HepG2 (cell line): Measurements from ENCODE around the gene FAM168A. TPM values are rescaled to one million over a fixed set of nuclear protein-coding genes. Genes with fewer than 3 reads are reported as not detected.

Experiments
- ATAC-seq: fragments of 200-7000 bp; cut with Tn5 transposase; 3 replicates; pipeline ENCODE4 v1.9.1; 2020; ENCODE audit warnings: mild to moderate bottlenecking, moderate library complexity
- BruUV-seq: library from RNA; stranded (reverse); fragments of 400-500 nt; replicated peaks from 2 replicates; lab custom pipeline; 2021; lab: Mats Ljungman, UMichigan
- CTCF ChIA-PET: fragments of 300-600 bp; formaldehyde crosslinking; extraction: SDS; loops from one replicate; lab custom pipeline; 2021; ENCODE audit warnings: low total read pairs, inconsistent platforms, low intra/inter-chr PET ratio; lab: Yijun Ruan, JAX
- POLR2A ChIA-PET: fragments of 350-600 bp; sonication (Branson Sonifier 250); formaldehyde crosslinking; loops from one replicate; lab custom pipeline; 2020; ENCODE audit warnings: antibody characterized with exemption, inconsistent platforms; lab: Yijun Ruan, JAX
- DNase-seq: peaks from one replicate; pipeline ENCODE4 v3.0.0-alpha.2; 2015; ENCODE audit warnings: low spot score
- FAIRE-seq: peaks from 3 replicates; lab custom pipeline; 2011; peaks lifted over from hg19 to GRCh38; lab: Jason Lieb, UNC
- H2AFZ ChIP-seq: one replicate; pipeline ENCODE4 v1.6.1; 2011; ENCODE audit warnings: low read length, inconsistent platforms
- H3K27ac ChIP-seq: fragments of 300-600 bp; 3 replicates; pipeline ENCODE4 v1.8.0; 2011; ENCODE audit warnings: mixed run types, mild to moderate bottlenecking, mixed read lengths, low read length, inconsistent platforms; ENCODE audit not compliant: insufficient read depth; ENCODE audit errors: extremely low read length
- H3K27me3 ChIP-seq, 2 experiments: fragments of 200-600 bp in 1 of 2; 2 replicates in 1 of 2; 3 replicates in 1 of 2; pipeline versions ENCODE4 v1.6.0 to v1.8.0; 2011; ENCODE audit warnings: low read length in 2 of 2, mild to moderate bottlenecking in 2 of 2, moderate library complexity in 2 of 2, inconsistent platforms in 1 of 2; ENCODE audit not compliant: insufficient read depth in 2 of 2, control insufficient read depth in 1 of 2
- H3K36me3 ChIP-seq, 2 experiments: fragments of 200-600 bp in 1 of 2; replicated peaks in 1 of 2; 2 replicates in 1 of 2; 3 replicates in 1 of 2; pipeline versions ENCODE4 v1.5.1 to v1.8.0; 2011; ENCODE audit warnings: low read length in 2 of 2, inconsistent platforms in 1 of 2; ENCODE audit not compliant: insufficient read depth in 2 of 2, control insufficient read depth in 1 of 2
- H3K4me1 ChIP-seq: 2 replicates; pipeline ENCODE4 v1.5.1; 2012; ENCODE audit warnings: low read length, inconsistent platforms; ENCODE audit not compliant: insufficient read depth
- H3K4me2 ChIP-seq: 2 replicates; pipeline ENCODE4 v1.6.0; 2011; ENCODE audit warnings: low read depth, low read length, inconsistent platforms
- H3K4me3 ChIP-seq, 3 experiments: fragments of 200-600 bp in 1 of 3; sonication (generic), shearing (Covaris generic) in 1 of 3; replicated peaks in 1 of 3; 2 replicates each; pipeline ENCODE4 v1.5.1; 2011 to 2016; ENCODE audit warnings: low read length in 3 of 3, inconsistent platforms in 2 of 3, low read depth in 2 of 3, mild to moderate bottlenecking in 2 of 3, control low read depth in 1 of 3, mixed read lengths in 1 of 3; ENCODE audit not compliant: insufficient read depth in 1 of 3
- H3K79me2 ChIP-seq: one replicate; pipeline ENCODE4 v1.6.1; 2011; ENCODE audit warnings: low read length, inconsistent platforms; ENCODE audit not compliant: insufficient read depth
- H3K9ac ChIP-seq: 2 replicates; pipeline ENCODE4 v1.6.0; 2011; ENCODE audit warnings: mild to moderate bottlenecking, low read depth, low read length, inconsistent platforms; ENCODE audit not compliant: insufficient read depth
- H3K9me3 ChIP-seq: 2 replicates; pipeline ENCODE4 v1.5.1; 2012; ENCODE audit warnings: mild to moderate bottlenecking, low read length
- H4K20me1 ChIP-seq: 2 replicates; pipeline ENCODE4 v1.6.0; 2011; ENCODE audit warnings: inconsistent platforms, mild to moderate bottlenecking, low read length, moderate library complexity; ENCODE audit not compliant: insufficient read depth
- CEBPB ChIP-seq: IDR thresholded peaks from 2 replicates; pipeline ENCODE4 v1.6.1; 2011; ENCODE audit warnings: low read depth, low read length, improper control_type of control experiment, borderline replicate concordance
- CEBPG ChIP-seq: IDR thresholded peaks from 2 replicates; pipeline ENCODE4 v1.6.1; 2016
- MTF2 ChIP-seq: sonication (generic); formaldehyde crosslinking; IDR thresholded peaks from 2 replicates; pipeline ENCODE4 v1.5.0; 2020; ENCODE audit warnings: missing genetic modification reagents, borderline replicate concordance
- PHF8 ChIP-seq: sonication (generic); formaldehyde crosslinking; IDR thresholded peaks from 2 replicates; pipeline ENCODE4 v1.5.0; 2020; ENCODE audit warnings: missing genetic modification reagents
- RAD21 ChIP-seq: fragments of 450-650 bp; formaldehyde crosslinking; IDR thresholded peaks from 2 replicates; pipeline ENCODE4 v1.5.0; 2020; ENCODE audit warnings: mild to moderate bottlenecking
- RELA ChIP-seq: sonication (generic); formaldehyde crosslinking; IDR thresholded peaks from 2 replicates; pipeline ENCODE4 v1.4.0; 2020; ENCODE audit warnings: missing genetic modification reagents
- SMC3 ChIP-seq: IDR thresholded peaks from 2 replicates; pipeline ENCODE4 v1.6.1; 2011; ENCODE audit warnings: low read length, improper control_type of control experiment
- XRCC5 ChIP-seq: fragments of 200-400 bp; formaldehyde crosslinking; optimal IDR thresholded peaks from 2 replicates; pipeline ENCODE3; 2017; ENCODE audit warnings: mild to moderate bottlenecking, low read length
- ZGPAT ChIP-seq: IDR thresholded peaks from 2 replicates; pipeline ENCODE4 v1.6.1; 2016; ENCODE audit warnings: mild to moderate bottlenecking
- ZNF253 ChIP-seq: sonication (generic); formaldehyde crosslinking; IDR thresholded peaks from 2 replicates; pipeline ENCODE4 v1.8.0; 2022; ENCODE audit warnings: mild to moderate bottlenecking, missing genetic modification reagents, borderline replicate concordance
- ZNF430 ChIP-seq: sonication (generic); formaldehyde crosslinking; IDR thresholded peaks from 2 replicates; pipeline ENCODE4 v1.9.0; 2021; ENCODE audit warnings: mild to moderate bottlenecking, missing genetic modification reagents
- ZZZ3 ChIP-seq: sonication (generic); formaldehyde crosslinking; IDR thresholded peaks from 2 replicates; pipeline ENCODE4 v1.4.0; 2020; ENCODE audit warnings: missing genetic modification reagents, mild to moderate bottlenecking, borderline replicate concordance
- WGBS: methylation state at CpG from one replicate; pipeline ENCODE4 v1.1.6; 2017; ENCODE audit warnings: low lambda C conversion rate; 5-methylcytosine and 5-hydroxymethylcytosine counted together
- in situ Hi-C: cut with HindIII; loops from 2 replicates; pipeline ENCODE4 v1.10.0; 2017; ENCODE audit warnings: low pct_unique_long_range_greater_than_20kb; ENCODE audit not compliant: extremely low pct_ligation_motif_present
- intact Hi-C: fragments of 100-400 bp; cut with micrococcal nuclease; formaldehyde crosslinking; loops from one replicate; pipeline ENCODE4 v1.10.0; 2022; ENCODE audit not compliant: unreplicated experiment
- polyA plus RNA-seq, 8 experiments: library from polyadenylated mRNA; depleted of rRNA in 3 of 8; stranded (reverse) in 7 of 8; unstranded in 1 of 8; fragments of >200 nt; fragmentation: Illumina TruSeq in 4 of 8; extraction: Trizol in 4 of 8; gene quantifications; 2 replicates each; pipeline versions ENCODE4 v1.2.1 to v1.2.3, GENCODE V29; 2011 to 2016; ENCODE audit warnings: low read depth in 4 of 8, missing spikeins in 1 of 8, mixed read lengths in 1 of 8; ENCODE audit not compliant: insufficient read depth in 1 of 8
- total RNA-seq, 5 experiments: library from RNA; depleted of rRNA; stranded (reverse); fragments of >200 nt; fragmentation: Illumina TruSeq; extraction: Trizol; gene quantifications; 2 replicates each; pipeline ENCODE4 v1.2.3, GENCODE V29; 2016; ENCODE audit warnings: low read depth in 1 of 5
- TF ChIP-seq, protein P1 (sequence below): sonication (generic); formaldehyde crosslinking; IDR thresholded peaks from 2 replicates; pipeline ENCODE4 v1.5.0; 2020; ENCODE audit warnings: mild to moderate bottlenecking, missing genetic modification reagents, borderline replicate concordance
- TF ChIP-seq, protein P2 (sequence below): sonication (generic); formaldehyde crosslinking; IDR thresholded peaks from 2 replicates; pipeline ENCODE4 v1.5.0; 2020; ENCODE audit warnings: mild to moderate bottlenecking, missing genetic modification reagents, moderate library complexity
- TF ChIP-seq, protein P3 (sequence below): sonication (generic); formaldehyde crosslinking; IDR thresholded peaks from 2 replicates; pipeline ENCODE4 v1.4.0; 2020; ENCODE audit warnings: missing genetic modification reagents, mild to moderate bottlenecking, borderline replicate concordance

FAM168A gene
- total and polyA plus RNA-seq, 2 of the 13 experiments (the other 11 are each of a cell fraction or from before 2014, with no cell fraction given): 13.9 to 15.8 TPM

GRCh38 chr11:73350908-73351636, 246.8 kb downstream of the FAM168A start:
- Histone ChIP-seq H3K36me3 (peaks cover 16 to 32% of the 10 kb centered on the region in 2 experiments; a peak in 4 of 5 replicates), H3K9ac (no peak overlapping the region), H3K27ac (no peak overlapping the region), H3K27me3 (no peaks in the 10 kb centered on the region), H3K79me2 (no peaks in the 10 kb centered on the region), H3K4me2 (no peak overlapping the region), H3K4me3 (no peak overlapping the region), H3K9me3 (no peaks in the 10 kb centered on the region), H4K20me1 (peaks cover 12% of the 10 kb centered on the region; the same call in 1 of the 2 replicates), H3K4me1 (peaks cover 21% of the 10 kb centered on the region), H2AFZ (no peak overlapping the region)
- FAIRE-seq: peak; percentile 81
- no TSS peak for BruUV-seq
- in situ Hi-C loops: loop anchor here (5.0 kb wide), 1 partner anchor 41 kb away; no protein-coding TSS in a partner anchor
- CTCF ChIA-PET: interaction anchor here (0.7 to 2.2 kb wide), 5 partner anchors 9 to 44 kb away, joined by 3 to 16 read pairs (median 3); no protein-coding TSS in a partner anchor
- peak; percentile 40 for DNase-seq
- POLR2A ChIA-PET: interaction anchor here (0.8 to 1.4 kb wide), 4 partner anchors 9 to 44 kb away, joined by 3 to 7 read pairs (median 4); partner anchors contain the start of gene ARHGEF17
- 25% methylated on average over 12 of the region's 16 CpGs for WGBS
- ATAC-seq: peak; percentile 36
- intact Hi-C loops: no loop called here
- TF ChIP-seq PHF8 (no peak), ZNF253 (CRISPR knock-in tag) (no peak), ZGPAT (CRISPR knock-in tag) (no peak), MTF2 (CRISPR knock-in tag) (no peak), SMC3 (peak; percentile 72), RAD21 (peak; percentile 37; the same call in 1 of the 2 replicates), XRCC5 (peak; percentile 68), CEBPB (peak; percentile 86), CEBPG (CRISPR knock-in tag) (peak; percentile 46; the same call in 1 of the 2 replicates), RELA (no peak), ZNF430 (CRISPR knock-in tag) (no peak), ZZZ3 (no peak)
- TF ChIP-seq, protein P1, sequence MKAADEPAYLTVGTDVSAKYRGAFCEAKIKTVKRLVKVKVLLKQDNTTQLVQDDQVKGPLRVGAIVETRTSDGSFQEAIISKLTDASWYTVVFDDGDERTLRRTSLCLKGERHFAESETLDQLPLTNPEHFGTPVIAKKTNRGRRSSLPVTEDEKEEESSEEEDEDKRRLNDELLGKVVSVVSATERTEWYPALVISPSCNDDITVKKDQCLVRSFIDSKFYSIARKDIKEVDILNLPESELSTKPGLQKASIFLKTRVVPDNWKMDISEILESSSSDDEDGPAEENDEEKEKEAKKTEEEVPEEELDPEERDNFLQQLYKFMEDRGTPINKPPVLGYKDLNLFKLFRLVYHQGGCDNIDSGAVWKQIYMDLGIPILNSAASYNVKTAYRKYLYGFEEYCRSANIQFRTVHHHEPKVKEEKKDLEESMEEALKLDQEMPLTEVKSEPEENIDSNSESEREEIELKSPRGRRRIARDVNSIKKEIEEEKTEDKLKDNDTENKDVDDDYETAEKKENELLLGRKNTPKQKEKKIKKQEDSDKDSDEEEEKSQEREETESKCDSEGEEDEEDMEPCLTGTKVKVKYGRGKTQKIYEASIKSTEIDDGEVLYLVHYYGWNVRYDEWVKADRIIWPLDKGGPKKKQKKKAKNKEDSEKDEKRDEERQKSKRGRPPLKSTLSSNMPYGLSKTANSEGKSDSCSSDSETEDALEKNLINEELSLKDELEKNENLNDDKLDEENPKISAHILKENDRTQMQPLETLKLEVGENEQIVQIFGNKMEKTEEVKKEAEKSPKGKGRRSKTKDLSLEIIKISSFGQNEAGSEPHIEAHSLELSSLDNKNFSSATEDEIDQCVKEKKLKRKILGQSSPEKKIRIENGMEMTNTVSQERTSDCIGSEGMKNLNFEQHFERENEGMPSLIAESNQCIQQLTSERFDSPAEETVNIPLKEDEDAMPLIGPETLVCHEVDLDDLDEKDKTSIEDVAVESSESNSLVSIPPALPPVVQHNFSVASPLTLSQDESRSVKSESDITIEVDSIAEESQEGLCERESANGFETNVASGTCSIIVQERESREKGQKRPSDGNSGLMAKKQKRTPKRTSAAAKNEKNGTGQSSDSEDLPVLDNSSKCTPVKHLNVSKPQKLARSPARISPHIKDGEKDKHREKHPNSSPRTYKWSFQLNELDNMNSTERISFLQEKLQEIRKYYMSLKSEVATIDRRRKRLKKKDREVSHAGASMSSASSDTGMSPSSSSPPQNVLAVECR: no peak
- TF ChIP-seq, protein P2, sequence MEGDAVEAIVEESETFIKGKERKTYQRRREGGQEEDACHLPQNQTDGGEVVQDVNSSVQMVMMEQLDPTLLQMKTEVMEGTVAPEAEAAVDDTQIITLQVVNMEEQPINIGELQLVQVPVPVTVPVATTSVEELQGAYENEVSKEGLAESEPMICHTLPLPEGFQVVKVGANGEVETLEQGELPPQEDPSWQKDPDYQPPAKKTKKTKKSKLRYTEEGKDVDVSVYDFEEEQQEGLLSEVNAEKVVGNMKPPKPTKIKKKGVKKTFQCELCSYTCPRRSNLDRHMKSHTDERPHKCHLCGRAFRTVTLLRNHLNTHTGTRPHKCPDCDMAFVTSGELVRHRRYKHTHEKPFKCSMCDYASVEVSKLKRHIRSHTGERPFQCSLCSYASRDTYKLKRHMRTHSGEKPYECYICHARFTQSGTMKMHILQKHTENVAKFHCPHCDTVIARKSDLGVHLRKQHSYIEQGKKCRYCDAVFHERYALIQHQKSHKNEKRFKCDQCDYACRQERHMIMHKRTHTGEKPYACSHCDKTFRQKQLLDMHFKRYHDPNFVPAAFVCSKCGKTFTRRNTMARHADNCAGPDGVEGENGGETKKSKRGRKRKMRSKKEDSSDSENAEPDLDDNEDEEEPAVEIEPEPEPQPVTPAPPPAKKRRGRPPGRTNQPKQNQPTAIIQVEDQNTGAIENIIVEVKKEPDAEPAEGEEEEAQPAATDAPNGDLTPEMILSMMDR (CRISPR knock-in tag): peak; percentile 78
- TF ChIP-seq, protein P3, sequence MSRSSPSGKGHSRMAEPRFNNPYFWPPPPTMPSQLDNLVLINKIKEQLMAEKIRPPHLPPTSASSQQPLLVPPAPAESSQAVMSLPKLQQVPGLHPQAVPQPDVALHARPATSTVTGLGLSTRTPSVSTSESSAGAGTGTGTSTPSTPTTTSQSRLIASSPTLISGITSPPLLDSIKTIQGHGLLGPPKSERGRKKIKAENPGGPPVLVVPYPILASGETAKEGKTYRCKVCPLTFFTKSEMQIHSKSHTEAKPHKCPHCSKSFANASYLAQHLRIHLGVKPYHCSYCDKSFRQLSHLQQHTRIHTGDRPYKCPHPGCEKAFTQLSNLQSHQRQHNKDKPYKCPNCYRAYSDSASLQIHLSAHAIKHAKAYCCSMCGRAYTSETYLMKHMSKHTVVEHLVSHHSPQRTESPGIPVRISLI (CRISPR knock-in tag): peak; percentile 21; the same call in 1 of the 2 replicates
